Measurements from ENCODE around the gene C1orf216.

Gene C1orf216

GRCh38 chr1:35683012-35683411, 35.7 kb downstream of the C1orf216 start:
- TF ChIP-seq ZNF274 (IDR thresholded peaks at IDR 0.05; ENCODE audit: low read depth, low read length), result no peak
- no peak overlapping the region for H3K4me3 ChIP-seq (ENCODE audit: low read length)

DNA sequence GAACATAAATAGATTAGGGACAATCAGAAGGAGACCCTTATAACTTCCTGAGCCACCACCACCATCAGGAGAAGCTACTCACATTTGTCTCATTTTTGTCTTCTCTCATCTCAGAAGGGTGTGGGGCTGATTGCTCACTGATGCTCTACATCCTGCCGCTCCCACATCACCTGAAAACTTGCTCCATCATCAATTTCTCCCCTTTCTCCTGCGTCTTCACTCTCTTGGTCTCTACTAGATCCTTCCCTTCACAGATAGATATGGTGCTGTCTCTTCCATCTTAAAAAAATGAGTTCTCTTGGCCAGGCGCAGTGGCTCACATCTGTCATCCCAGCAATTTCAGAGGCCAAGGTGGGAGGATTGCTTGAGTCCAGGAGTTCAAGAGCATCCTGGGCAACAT, 38.4 kb downstream of the C1orf216 start:
- no peak overlapping the region for H3K4me3 ChIP-seq (ENCODE audit: low read length)
- no peak for TF ChIP-seq ZNF274 (IDR thresholded peaks at IDR 0.05; ENCODE audit: low read depth, low read length)

GRCh38 chr1:35675773-35676172, 42.9 kb downstream of the C1orf216 start:
- no peak for TF ChIP-seq ZNF274 (IDR thresholded peaks at IDR 0.05; ENCODE audit: low read depth, low read length)
- H3K4me3 ChIP-seq (ENCODE audit: low read length), result no peak overlapping the region

DNA sequence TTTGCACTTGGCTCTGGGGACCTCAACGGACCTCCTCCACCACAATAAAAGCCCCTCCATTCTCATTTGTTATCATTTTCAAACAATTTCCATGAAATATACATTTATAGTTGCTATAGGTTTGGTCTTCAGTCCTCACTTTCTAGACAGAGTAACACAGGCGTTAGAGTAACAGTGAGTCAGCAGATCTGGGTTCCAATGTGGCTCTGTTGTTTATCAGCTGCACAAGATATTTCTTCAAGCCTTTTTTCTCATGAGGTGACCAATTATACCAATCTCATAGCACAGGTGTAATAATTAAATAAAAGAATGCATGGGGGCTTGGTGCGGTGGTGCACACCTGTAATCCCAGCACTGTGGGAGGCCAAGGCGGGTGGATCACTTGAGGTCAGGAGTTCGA, 44.6 kb downstream of the C1orf216 start:
- no peak overlapping the region for H3K4me3 ChIP-seq (ENCODE audit: low read length)
- no peak for TF ChIP-seq ZNF274 (IDR thresholded peaks at IDR 0.05; ENCODE audit: low read depth, low read length)

DNA sequence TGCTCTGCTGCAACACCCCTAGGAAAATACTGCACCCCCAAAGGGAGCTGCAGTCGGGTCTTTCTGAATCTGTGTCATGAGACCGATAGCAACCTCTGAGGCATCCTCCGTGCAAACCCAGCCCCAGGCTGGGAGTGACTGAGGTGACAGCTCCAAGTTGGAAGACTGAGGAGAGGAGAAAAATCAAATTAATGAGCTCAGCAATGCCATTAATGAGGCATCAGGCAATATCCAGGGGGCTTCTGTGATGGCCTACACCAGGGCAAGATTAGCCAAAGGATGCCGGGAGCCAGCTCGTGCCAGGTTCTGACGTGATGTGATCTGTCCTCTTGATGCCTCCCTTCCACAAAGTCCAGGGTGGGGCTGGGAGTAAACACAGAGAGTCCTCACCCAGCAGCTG, 46.6 kb downstream of the C1orf216 start:
- no peak overlapping the region for H3K4me3 ChIP-seq (ENCODE audit: low read length)
- no peak for TF ChIP-seq ZNF274 (IDR thresholded peaks at IDR 0.05; ENCODE audit: low read depth, low read length)

- TF ChIP-seq ZNF274 (IDR thresholded peaks at IDR 0.05; ENCODE audit: low read depth, low read length), result no peak
- H3K4me3 ChIP-seq (ENCODE audit: low read length), result no peak overlapping the region
These were observed 50.2 kb downstream of the C1orf216 start for GRCh38 chr1:35668506-35668905.

DNA sequence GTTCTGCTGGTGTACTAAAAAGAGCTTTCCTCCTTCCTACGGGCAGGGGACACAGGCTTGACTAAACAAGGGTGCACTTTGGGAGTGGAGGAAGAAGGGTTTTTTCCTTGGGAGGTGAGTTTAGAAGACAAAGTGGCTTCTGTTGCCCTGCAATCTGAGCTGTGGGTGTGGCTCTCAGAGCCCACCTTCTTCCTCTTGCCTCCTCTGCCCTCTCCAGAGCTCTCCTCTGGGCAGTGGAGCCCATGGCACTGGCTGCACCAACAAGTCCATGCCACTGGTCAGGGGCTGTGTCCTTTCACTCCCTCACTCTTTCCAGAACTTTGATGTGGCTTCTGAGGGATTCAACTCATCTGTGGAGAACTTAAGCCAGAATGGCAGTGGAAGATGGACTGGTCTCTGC, 51.8 kb downstream of the C1orf216 start:
- no peak overlapping the region for H3K4me3 ChIP-seq (ENCODE audit: low read length)
- TF ChIP-seq ZNF274 (IDR thresholded peaks at IDR 0.05; ENCODE audit: low read depth, low read length), result no peak

GRCh38 chr1:35666216-35666615, 52.5 kb downstream of the C1orf216 start:
- no peak overlapping the region for H3K4me3 ChIP-seq (ENCODE audit: low read length)
- no peak for TF ChIP-seq ZNF274 (IDR thresholded peaks at IDR 0.05; ENCODE audit: low read depth, low read length)

All from GM08714 (cell line).